Thyroid gland (tissue), 4 donors: ENCODE measurements around the gene CLMN.

Experiments
- CTCF ChIP-seq, 6 experiments: fragments of 200-600 bp in 3 of 6; fragments of 450-650 bp in 3 of 6; sonication (generic) in 3 of 6; IDR thresholded peaks; one replicate each; pipeline ENCODE4 v1.5.1; 2016 to 2019; ENCODE audit warnings: antibody characterized with exemption in 6 of 6, mild to moderate bottlenecking in 2 of 6, inconsistent platforms in 1 of 6, moderate library complexity in 1 of 6
- POLR2A ChIP-seq, 2 donors: fragments of 450-650 bp; IDR thresholded peaks; one replicate each; pipeline ENCODE4 v1.6.1; 2017; ENCODE audit warnings: antibody characterized with exemption in 2 of 2, mild to moderate bottlenecking in 2 of 2, moderate library complexity in 1 of 2

- TF ChIP-seq CTCF (IDR thresholded peaks at IDR 0.05), result no peak
- no peak for TF ChIP-seq POLR2A (IDR thresholded peaks at IDR 0.05)
These were observed 24.8 kb upstream of the CLMN start for GRCh38 chr14:95344536-95344935.
